GM04503 (cell line): ENCODE results near the gene IL11.

Experiments
- DNase-seq: peaks from one replicate; pipeline ENCODE4 v3.0.0-alpha.2; 2012; ENCODE audit warnings: low read depth

Gene IL11

DNA sequence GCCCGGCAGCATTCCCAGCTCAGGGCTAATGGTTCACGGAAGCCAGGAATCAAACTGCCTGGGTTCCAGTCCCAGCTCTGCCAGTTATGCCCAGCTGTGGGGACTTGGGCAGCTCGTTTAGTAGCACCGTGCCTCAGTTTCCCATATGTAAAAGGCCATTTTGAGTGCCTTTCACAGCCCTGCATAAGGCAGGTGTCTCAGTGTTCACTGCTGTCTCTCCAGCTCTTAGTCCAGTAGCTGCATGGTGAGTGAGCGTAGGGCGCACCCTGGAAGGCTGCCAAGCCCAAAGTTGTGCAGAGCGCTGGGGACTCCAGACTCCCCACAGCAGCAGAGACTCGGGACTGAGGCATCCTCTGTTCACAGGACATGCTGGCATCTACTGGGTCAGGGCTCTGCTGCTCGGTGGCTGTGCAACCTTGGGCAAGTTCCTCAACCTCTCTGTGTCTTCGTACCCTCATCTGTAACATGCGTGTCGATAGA, 21.0 kb upstream of the IL11 start:
- DNase-seq: no peak

DNA sequence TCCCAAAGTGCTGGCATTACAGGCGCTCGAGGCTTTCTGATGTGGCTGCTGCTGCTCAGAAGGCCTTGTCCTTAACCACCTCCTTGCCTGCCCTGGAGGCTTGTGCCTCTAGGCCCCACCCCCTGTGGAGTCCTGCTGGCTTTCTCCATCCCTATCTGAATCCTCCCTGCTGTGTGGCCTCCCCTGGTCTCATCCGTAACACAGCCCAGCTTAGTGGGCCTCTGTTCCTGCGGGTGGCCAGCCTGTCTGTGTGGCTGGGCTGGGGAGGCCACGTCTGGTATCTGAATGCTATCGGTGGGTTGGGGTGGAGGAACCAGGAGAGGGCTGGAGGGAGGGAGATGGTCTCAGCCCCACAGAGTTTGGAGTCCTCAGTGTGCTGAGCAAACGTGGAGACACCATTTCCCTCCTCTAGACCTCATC, 20.2 kb upstream of the IL11 start:
- DNase-seq: no peak

DNA sequence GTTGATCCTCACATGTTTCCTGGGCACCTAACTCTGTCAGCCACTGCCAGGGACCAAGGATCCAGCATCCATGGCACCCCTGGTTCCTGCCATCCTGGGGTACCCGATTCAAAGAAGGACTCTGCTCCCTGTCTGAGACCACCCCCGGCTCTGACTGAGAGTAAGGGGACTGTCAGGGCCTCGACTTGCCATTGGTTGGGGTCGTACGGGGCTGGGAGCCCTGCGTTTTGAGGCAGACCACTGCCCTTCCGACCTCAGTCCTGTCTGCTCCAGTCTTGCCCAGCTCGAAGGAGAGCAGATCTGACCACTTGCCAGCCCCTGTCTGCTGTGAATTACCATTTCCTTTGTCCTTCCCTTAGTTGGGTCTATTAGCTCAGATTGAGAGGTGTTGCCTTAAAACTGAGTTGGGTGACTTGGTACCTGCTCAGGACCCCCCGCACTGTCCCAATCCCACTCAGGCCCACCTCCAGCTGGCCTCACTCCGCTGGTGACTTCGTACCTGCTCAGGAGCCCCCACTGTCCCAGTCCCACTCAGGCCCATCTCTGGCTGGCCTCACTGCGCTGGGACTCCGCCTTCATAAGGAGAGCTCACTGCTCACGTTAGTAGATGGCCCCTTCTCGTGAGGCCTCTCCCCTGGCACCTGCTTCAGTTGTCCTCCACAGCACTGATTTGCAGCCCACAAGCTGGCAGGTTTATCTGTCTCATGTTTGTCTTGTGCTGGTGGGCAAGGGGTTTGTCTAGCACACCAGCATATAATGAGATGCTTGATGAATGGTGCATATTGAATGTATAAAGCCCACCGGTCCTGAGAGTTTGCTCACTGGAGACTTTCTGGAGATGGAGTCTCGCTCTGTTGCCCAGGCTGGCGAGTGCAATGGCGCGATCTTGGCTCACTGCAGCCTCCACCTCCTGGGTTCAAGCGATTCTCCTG, 19.4 kb upstream of the IL11 start:
- DNase-seq: no peak

DNA sequence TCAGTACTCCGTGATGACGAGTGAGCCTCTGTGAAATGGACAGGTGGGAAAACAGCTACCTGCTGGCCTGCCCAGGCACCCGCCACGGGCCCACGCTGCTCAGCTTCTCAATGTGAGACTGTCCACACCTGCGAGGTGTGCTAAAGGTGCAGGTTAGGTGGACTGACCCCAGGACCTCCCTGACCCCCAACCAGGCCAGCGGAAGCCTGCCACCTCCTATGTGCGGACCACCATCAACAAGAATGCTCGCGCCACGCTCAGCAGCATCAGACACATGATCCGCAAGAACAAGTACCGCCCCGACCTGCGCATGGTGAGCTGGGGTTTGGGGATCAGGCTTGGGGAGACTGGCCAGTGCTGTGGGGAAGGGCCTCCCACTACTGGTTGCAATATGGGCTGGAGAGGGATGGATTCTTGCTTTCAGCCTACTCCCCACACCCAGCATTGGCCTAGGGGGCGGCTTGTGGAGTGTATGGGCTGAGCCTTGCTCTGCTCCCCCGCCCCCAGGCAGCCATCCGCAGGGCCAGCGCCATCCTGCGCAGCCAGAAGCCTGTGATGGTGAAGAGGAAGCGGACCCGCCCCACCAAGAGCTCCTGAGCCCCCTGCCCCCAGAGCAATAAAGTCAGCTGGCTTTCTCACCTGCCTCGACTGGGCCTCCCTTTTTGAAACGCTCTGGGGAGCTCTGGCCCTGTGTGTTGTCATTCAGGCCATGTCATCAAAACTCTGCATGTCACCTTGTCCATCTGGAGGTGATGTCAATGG, 17.7 kb upstream of the IL11 start:
- DNase-seq: no peak

DNA sequence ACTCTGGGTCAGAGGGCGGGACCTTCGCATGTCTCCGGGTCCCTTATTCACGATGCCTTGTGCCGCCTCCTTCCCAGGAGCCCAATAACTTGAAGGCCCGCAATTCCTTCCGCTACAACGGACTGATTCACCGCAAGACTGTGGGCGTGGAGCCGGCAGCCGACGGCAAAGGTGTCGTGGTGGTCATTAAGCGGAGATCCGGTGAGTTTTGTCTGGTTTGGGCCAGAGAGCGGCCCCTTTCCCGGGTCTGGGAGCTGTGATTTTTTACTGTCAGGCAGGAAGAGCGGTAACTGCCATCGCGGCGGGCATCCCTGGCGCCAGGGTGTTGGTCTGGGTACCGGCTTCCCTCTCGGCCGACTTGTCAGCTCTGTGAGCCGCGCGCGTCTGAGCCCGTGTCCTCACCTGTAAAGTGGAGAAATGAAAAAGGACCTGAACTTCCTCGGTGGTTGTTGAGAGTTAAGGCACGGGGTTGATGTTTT, 16.3 kb upstream of the IL11 start:
- DNase-seq: no peak

DNA sequence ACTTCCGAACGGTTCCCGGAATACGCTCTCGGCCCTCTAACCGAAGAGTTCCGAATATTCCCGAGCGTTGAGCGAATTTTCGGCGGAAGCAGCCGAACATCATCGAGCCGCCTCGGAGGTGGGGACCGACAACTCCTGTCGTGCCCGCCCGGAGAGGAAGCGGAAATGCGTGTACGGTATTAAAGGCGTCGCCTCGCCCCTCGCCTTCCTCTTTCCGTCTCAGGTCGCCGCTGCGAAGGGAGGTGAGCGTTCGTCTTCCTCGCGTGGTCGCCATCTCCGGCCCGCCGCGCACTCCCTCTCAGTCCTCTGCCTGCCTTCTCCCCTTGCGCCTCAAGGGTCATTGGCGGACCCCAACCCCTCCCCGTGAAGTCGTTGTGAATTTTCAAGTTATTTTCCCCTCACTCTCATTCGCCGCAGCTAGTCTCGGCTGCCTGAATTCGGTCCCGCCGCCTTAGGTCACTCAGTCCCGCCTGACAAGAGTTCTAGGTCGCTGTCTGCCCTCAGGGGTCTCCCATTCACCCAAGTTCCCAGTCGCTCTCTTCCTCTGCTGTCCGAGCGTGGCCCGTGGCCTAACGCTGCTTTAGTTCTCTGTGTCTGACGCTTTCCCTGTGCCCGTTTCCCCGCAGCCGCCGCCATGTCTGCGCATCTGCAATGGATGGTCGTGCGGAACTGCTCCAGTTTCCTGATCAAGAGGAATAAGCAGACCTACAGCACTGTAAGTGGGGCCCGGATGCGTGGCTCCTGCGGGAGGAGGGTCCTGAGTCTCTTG, 15.6 kb upstream of the IL11 start, which contains the start of gene RPL28:
RPL28 (plus strand) TSS at position 209 of the 769 bp plus-strand sequence; CDS start at position 635, 426 bp downstream.
- DNase-seq: peak; percentile 88

DNA sequence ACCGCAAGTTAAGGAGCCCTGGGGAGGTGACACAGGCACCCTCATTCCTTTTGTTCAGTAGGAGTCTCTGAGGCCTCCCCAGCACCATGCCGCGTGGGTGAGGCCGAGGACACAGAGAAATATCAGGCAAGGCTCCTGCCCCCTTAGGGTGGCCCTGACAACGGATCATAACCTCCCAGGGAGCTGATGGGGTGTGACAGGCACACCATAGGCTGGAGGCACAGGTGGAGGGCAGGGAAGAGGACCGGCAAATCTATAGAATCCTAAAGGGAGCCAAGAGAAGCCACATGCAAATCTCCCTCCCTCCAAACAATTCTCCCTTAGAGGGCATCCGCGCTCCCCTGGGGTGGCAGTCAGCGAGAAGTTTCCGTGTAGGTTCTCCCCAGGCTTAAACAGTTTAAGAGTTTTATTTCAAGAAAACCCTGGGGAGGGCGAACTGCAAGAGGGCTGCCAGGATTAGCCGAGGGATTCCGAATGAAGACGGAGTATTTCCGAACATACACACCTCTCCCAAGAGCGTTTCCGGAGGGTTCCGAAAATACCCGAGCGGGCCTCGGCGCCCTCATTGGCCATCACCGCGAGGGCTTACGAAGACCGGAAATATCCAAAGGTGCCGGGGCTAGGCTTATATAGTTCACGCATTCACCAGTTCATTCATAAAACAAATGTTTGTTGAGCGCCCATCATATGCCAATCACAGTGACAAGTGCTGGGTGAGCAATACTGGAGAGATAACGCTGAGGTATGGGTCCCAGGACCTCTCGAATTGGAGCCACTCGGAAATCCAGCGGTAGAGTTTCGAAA, 14.9 kb upstream of the IL11 start:
- DNase-seq: peak; percentile 72

DNA sequence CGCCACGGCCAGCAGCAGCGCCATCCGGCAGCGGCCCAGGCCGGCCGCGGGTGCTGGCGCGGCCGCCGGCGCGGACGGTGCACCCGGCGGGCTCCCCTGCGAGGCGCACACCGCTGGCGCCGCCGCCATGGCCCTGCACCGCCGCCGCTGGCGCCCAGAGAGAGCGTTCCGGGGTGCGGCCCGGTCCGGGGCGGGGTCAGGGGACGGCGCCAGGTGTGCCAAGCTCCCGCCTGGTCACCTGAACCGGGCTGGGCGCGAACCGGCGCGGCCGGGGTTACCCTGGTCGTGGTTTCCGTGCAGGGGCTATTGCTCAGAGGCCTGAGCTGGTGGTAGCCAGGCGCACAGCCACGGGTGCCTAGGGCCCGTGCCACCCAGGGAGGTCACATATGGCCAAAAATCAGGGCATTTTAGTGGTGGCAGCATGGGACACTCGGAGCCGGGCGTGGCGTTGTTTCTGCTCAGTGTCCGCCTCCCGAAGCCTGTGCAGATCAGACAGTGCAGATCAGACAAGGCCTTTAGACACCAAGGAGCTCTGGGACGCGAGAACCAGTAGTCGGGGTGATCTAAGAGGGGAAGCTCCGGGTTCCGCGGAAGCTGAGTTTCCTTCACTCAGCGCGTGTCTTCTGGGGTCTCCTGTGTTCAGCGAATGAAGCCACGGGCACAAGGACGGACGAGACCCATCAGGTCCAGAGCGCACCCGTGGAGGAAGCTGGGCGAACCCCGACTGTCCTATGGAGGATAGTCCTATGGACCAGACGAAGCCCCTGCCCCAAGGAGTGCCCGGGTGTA, 14.1 kb upstream of the IL11 start, which contains the start of gene TMEM238:
TMEM238 (minus strand) TSS at position 162 of the 789 bp plus-strand sequence; CDS start at position 129, 33 bp downstream.
- no peak for DNase-seq

DNA sequence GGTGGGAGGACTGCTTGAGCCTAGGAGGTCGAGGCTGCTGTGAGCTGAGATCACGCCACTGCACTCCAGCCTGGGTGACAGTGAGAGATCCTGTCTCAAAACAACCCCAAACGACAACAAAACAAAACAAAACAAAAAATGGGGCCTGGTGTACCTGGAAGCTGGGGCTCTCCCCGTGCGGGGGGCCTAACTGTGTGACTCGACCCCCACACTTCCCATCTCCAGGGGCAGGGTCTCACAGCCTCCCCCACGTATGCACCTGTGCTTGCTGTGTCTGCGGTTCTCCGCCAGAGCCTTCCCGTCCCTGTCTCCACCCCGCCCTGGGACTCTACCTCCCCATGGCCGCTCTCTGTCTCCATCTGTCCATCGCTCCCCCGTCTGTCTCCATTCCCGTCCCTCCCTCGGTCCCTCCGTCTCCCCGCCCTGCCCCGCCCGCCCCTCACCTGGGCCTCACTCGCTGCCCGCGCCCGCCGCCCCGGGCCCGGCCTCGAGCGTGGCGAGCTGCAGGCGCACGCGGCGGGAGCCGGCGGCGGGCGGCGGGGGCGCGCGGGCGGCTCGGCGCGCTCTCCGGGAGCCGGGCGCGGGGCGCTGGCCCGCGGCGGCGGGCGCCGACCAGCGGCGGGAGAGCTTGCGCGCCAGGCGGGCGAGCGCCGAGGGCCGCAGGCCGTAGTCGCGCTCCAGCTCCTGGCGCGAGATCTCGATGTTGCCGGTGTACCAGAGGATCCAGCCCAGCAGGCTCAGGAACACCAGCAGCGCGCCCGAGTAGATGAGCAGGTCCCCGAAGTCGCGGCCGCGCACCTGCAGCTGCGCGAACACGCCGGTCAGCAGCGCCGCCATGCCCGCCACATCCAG, 13.2 kb upstream of the IL11 start:
- no peak for DNase-seq

DNA sequence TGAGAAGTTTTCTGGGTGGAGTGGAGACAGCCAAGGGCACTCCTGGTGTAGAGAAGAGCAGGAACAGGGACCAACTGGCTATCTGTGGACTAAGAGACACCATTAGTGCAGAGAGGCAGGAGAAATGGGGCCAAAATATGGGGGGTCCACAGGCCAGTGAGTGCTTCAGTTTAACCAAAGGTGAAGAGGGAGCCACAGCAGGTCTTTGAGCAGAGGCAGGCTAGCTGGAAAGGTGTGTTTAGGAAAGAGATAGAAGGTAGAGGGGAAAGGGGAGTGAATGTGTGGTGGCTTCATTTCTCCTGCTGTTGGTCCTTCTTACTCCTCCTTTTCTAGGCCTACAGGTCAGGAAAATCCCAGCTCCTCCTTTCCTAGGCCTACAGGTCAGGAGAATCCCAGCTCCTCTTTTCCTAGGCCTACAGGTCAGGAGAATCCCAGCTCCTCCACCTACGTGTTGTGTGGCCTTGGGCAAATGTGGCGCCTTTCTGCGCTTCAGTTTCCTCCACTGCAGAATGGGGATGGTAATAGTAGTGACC, 12.3 kb upstream of the IL11 start:
- no peak for DNase-seq

DNA sequence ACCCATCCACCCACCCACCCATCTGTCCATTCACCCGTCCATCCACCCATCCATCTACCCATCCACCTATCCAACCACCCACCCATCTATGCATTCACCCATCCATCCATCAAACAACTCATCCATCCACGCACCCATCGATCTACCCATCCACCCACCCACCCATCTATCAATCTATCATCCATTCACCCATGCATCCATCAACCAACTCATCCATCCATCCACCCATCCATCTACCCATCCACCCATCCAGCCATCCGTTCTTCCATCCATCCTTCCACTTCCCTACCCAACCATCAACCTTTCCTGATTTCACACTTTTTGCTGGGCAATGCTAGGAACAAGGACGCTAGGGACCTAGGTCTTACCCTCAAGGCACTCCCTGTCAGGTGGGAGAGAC, 11.8 kb upstream of the IL11 start:
- DNase-seq: no peak

DNA sequence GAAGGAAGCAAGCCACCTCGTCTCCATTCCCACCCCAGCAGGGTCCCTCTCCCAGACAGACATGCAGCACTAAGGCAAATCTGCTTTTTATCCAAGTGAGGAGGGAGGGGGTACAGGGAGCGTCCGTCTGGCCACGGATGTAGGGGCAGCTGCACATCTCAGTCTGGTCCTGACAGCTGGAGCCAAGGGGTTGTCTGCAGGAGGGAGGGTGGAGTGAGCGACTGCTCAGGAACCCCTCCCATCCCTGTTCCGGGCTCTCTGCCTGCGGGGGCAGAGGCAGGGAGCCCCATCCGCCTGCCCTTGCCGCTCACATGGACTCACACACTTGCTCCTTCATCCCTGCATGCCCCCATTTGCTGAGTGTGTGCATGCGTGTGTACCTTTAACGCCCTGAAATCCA, 8.9 kb upstream of the IL11 start:
- no peak for DNase-seq

DNA sequence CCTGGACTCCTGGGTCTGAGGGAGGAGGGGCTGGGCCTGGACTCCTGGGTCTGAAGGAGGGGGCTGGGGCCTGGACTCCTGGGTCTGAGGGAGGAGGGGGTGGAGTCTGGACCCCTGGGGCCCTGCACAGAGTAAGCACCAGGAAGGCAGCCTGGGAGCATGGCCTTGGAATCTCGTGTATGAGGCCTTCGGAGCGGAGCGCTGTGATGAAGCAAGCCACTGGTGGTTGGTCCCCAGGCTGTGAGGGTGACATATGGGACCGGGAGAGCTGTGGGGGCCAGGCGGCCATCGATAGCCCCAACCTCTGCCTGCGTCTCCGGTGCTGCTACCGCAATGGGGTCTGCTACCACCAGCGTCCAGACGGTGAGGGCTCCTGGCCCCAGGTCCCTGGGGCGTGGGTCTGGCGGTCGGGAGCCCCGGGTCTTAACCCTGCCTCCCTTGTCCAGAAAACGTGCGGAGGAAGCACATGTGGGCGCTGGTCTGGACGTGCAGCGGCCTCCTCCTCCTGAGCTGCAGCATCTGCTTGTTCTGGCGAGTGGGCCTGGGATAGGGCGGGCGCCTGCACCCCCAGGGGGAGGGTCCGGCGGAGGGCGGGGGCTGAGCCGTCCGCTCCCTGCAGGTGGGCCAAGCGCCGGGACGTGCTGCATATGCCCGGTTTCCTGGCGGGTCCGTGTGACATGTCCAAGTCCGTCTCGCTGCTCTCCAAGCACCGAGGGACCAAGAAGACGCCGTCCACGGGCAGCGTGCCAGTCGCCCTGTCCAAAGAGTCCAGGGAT, 7.3 kb upstream of the IL11 start:
- DNase-seq: no peak

DNA sequence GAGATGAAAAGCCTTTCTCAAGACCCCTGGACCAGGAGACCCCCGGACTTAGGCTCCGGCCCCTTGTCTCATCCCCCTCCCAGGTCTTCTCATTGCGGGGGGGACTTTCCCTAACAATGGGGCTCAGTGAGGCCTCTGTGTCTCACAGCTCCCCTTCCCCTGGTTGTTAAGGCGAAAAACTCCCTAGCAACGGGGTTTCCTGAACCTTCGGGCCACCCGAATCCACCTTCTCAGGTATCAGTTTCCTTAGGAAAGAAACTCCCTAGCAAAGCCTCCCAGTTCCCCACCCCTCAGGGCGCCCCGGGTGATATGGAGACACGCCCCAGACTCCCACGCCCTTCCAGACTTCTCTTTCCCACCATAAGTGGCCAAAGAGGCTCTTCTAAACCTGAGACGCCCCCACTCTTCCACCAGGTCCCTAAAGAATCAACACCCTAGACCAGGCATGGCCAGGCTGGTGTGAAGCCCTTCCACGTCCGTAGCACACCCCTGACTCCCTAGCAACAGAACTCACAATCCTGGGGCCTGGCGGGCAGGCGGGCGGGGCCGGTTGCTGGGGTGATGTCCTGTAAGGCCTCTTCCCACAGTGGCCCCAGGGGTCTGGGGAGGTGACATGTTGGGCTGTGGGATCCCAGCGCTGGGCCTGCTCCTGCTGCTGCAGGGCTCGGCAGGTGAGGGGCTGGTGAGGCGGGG, 6.1 kb upstream of the IL11 start, which contains the start of gene TMEM190:
TMEM190 (plus strand) TSS at position 586 of the 693 bp plus-strand sequence; CDS start at position 614, 28 bp downstream.
- no peak for DNase-seq

DNA sequence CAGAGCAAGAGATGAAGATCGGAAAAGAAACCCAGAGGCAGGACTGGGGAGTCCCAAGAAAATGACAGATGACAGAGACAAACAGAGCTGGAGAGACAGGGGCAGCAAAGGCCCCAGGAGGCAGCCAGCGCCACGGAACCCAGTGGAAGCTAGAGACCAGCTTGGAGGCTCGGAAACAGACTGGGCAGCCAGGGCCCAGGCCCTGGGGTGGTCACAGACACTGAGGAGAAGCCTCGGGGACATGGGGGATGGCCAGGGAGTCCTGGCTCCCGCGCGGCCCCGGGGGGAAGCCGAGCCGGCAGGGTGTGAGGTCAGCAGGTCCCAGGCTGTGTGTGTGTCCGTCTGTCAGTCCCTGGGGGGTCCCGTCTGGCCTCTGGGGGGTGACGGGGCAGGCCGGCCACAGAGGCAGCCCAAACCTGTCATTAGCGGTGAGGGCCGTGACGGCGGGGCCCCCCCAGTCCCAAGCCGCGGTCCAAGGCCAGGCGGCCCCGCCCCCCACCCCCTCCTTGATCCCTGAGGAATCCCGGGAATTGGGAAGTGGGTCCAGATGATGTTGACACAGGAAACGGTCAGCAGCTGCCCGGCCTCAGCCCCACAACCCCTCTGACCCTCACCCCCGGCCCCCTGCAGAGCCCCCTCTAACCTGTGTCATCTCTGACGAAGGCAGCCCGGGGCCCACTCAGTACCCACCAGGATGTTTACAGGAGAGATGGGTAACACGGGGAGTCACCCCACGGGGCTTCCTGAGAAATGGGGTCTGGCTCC, 3.9 kb upstream of the IL11 start:
- DNase-seq: no peak

DNA sequence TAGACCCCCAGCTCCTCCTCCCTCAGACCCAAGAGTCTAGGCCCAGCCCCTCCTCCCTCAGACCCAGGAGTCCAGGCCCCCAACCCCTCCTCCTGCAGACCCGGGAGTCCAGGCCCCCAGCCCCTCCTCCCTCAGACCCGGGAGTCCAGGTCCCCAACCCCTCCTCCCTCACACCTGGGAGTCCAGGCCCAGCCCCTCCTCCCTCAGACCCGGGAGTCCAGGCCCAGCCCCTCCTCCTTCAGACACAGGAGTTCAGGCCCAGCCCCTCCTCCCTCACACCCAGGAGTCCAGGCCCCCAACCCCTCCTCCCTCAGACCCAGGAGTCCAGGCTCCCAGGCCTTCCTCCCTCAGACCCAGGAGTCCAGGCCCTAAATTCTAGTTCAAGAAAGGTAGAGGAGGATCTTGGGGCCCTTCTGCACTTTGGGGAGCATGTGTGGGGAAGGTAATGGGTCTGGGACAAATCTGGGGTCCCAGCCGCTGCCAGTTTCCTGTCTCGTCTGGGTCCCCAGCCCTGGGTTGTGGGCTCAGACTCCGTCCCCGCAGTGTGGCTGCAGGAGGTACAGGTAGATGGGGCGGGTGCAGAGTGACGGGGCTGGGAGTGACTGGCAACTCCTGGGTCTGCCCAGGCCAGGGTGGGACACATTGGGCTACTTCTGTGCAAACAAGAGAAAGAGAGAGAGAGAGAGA, 3.2 kb upstream of the IL11 start:
- no peak for DNase-seq
